HL-60/S4 treated with phorbol 12-myristate 13-acetate at 8.2 ng/mL for 4 days and 3 days (cell line): ENCODE measurements around the gene STON2.

Experiments
- in situ Hi-C: fragments of 300-500 bp; cut with MboI; formaldehyde crosslinking; loops from 2 replicates; pipeline ENCODE4 v1.15.0; 2022; ENCODE audit warnings: low sequenced_read_pairs

STON2 gene

GRCh38 chr14:81337073-81337472 lies 63.1 kb downstream of the STON2 start:
- in situ Hi-C loops = no loop called here

GRCh38 chr14:81336009-81336408 lies 64.1 kb downstream of the STON2 start:
- in situ Hi-C loops = no loop called here

GRCh38 chr14:81332725-81333124 lies 67.4 kb downstream of the STON2 start:
- in situ Hi-C loops = no loop called here

DNA sequence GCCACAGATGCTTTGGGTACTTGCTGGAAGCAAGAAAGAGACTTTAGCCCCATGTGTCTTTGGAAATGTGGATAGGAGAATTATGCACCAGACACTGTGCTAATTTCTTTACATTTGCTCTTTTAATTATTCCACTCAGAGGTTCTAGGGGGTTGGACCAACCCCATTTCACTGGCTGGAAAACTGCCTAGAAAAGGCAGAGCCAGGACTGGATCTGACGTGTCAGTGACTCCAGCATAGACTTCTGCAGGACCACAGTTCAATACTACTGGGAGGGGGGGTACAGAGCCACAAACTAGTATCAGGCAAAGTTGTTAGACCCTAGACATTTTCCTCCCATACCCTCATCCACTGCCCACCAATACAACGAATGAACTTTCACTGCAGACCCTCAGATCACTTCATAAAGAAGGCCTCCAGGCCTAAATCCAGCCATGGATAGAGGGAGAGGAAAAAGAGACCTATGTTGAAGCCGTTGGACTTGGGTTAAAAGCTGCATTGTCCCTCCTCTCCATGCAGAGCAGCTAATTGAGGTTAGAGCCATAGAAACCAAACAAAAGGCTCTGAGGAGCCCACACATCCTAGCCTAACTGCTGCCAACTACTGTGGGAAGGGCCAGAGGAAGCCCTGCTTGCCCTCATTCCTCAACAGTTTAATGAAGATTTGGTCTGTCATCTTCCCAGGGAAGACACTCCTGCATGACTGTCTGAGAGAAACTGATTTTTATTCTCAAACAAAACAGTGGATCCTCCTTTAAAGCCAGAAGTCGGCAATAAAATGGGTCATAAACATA lies 68.7 kb downstream of the STON2 start:
- in situ Hi-C loops = no loop called here

DNA sequence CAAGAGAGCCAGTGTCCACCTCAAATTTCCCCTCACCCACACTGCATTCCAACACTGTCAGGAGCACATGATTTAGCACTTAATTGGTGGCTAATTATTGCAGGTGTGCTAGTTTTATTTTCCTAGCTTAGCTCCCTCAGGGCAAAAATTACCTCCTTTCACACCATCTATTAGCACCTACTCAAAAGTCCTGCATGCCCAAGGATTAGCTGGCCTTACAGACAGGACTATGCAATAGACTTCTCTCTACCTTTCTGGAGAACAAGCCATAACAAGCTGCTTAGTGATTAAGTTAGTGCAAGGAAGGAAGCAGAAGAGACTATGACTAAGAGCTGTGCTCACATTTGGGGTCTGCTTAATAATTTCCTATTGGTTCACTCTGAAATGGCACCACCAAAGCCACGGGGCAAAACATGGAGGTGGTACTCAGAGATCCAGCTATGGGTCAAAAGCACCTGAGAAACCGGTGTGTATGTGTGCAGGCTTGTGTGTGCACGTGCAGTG lies 69.5 kb downstream of the STON2 start:
- in situ Hi-C loops = no loop called here

GRCh38 chr14:81329640-81330381 lies 70.3 kb downstream of the STON2 start:
- in situ Hi-C loops = no loop called here

DNA sequence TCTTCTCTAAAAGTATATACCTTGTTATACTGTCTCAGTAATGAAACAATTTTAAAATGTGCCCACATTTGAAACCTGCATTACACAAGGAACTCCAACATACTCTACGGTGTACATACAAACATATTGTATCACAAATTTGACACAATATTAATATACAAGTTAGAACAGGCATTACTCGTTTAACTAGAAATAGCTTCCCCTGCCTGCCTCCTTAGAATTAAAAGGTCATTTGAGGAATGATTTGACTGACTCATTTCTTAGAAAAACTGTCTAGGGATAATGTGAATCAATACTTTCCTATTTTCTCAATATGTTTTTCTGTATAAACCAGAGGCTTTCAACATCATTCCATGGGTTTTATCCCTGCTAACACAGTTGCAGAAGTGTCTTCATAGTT lies 73.7 kb downstream of the STON2 start:
- in situ Hi-C loops = no loop called here

GRCh38 chr14:81324011-81324410 lies 76.1 kb downstream of the STON2 start:
- in situ Hi-C loops = no loop called here

GRCh38 chr14:81323093-81323492 lies 77.0 kb downstream of the STON2 start:
- in situ Hi-C loops = no loop called here

DNA sequence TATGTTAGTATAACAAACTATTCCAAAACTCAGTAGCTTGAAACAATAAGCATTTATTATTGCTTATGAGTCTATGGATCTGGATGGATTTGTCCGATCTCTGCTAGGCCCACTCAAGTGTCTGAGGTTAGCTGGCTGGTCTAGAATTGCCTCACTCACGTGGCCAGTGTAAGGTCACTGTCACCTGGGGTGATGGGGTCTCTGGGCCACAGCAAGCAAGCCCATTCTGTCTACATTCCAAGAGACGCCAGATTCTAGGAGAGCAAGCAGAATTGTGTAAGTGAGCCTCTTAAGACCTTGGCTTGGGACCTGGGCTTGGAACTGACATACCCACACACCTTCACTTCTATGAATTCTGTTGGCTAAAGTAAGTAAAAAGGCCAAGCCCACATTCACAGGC lies 80.2 kb downstream of the STON2 start:
- in situ Hi-C loops = no loop called here

GRCh38 chr14:81319314-81319713 lies 80.8 kb downstream of the STON2 start:
- in situ Hi-C loops = no loop called here

DNA sequence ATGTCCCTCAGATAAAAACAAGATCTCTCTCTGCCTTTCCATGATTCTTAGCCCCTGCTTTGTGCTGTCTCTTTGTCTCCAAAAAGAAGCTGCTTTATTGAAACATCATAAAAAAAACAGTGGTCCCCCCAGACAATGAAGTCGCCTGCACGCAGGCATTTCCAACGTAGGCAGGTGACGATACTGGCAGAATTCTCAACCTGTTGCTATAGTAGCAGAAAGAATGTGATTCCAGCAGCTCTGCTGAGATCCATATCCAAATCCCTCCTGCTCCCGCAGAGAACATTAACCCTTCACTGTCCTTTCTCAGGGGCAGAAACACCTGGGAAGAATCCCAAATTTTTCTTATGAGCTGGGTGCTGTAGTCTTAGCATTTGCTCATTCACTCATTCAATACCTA lies 84.8 kb downstream of the STON2 start:
- in situ Hi-C loops = no loop called here

- in situ Hi-C loops = no loop called here
Measured at GRCh38 chr14:81314443-81315175, 85.5 kb downstream of the STON2 start.

DNA sequence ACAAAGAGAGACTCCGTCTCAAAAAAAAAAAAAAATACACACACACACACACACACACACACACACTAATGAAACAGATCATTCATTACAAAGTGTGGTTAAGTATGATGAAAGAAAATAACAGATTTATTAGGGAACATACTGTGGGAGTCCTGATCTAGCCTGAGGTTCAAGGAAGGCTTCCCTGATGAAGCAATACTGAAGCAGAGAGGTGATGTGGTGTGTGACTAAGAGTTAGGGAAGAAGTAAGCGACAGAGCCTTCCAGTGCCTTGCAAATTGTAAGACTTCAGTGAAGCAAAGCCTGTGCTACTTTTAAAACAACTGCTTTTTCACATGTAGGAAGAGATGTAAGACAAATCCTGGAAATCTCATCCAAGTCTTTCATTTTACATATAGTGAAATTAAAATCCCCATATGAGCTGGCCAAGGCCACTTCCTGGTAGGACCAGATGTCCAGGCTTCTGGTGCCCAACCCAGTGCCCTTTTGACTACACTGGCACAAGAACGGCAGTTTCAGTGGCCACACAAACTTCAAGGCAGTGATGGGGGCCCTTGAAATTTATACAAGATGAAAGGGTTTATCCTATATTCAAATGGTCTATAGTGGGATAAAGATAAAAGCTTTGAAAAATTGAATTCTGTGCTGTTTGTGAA lies 86.2 kb downstream of the STON2 start:
- in situ Hi-C loops = no loop called here

GRCh38 chr14:81313200-81313599 lies 86.9 kb downstream of the STON2 start:
- in situ Hi-C loops = no loop called here

GRCh38 chr14:81312289-81312876 lies 87.7 kb downstream of the STON2 start:
- in situ Hi-C loops = no loop called here

- in situ Hi-C loops = no loop called here
Measured at GRCh38 chr14:81311778-81312177, 88.3 kb downstream of the STON2 start.

DNA sequence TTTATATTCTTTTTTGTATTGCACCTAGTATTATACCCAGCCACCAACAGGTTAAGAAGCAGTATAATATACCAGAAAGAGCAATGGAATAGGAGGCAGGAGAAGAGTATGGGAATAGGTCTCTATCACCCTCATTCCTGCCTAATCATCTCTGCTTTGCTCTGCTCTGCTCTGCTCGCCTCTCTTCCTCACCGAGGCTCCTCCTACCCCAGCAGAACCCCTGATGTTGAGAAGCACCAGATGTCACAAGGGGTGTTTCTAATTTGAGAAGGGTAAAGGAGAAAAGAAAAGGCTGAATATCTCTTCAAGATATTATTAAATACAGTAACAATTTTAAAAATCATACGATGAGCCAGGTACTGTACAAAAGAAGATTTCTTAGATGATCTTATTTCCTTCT lies 89.0 kb downstream of the STON2 start:
- in situ Hi-C loops = no loop called here

- in situ Hi-C loops = no loop called here
Measured at GRCh38 chr14:81310606-81311005, 89.5 kb downstream of the STON2 start.

DNA sequence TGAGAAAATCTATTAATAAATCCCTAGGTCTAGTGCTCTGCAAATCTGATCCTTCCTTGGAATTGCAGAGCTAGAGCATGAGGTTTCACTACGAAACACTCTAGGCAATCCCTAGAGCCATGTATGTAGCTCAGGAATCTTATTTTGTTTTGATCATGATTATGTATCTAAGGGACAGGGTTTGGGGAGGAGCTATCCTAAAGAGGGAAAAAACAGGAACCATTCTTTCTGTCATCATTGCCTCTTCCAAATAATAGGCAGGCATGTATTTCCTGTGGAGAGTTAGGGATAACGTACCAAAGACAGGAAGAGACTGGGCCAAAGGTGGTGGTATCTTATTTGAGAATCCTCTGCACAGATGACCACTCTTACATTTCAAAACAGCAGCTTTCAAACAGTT lies 90.6 kb downstream of the STON2 start:
- in situ Hi-C loops = no loop called here

DNA sequence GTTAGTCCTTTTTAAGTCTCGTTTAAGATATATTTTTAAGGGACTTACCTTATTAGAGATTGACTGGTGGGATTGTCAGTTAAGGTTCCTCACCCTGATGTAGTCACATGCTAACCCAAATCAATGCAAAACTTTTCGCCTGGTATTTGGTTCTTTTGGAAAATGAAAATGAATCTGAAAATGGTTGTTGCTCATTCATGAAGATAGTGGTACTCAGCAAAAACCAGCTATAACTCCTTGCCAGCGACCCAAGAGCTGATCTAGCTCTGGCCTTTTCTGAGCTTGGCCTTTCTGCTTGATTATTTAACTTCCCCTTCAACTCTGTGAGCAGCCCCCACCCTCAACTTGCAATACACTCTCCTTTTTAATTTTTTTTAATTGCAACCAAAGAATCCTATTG lies 94.4 kb downstream of the STON2 start:
- in situ Hi-C loops = no loop called here
